ENCODE measurements around the gene CSRNP3. TPM values are rescaled to one million over a fixed set of nuclear protein-coding genes. Genes with fewer than 3 reads are reported as not detected.

CSRNP3 gene
- total and polyA plus RNA-seq, 10 of the 15 experiments (the other 5 are each of a cell fraction or from before 2014, with no cell fraction given) = 0.03 to 5.2 (median 0.11) TPM; not detected in 1

- CTCF ChIA-PET = interaction anchor here (0.9 to 5.0 kb wide), 11 partner anchors 8 to 344 kb away, joined by 3 to 26 read pairs (median 5); partner anchors contain the start of gene SCN2A
- intact Hi-C loops (cut with micrococcal nuclease; ENCODE audit: unreplicated experiment) (no loop called here), in situ Hi-C loops (cut with MboI) (no loop called here)
- H3K79me2 ChIP-seq (ENCODE audit: control insufficient read depth, insufficient read depth, low read length) = no peaks in the 10 kb centered on the region
- ATAC-seq (no peak), FAIRE-seq (no peak), DNase-seq (ENCODE audit: low read depth, low spot score) (no peak)
- no peak overlapping the region for H3K4me3 ChIP-seq
- H3K4me1 ChIP-seq (ENCODE audit: control insufficient read depth, insufficient read depth, low read length) = no peaks in the 10 kb centered on the region
- SMC1A ChIA-PET (ENCODE audit: uncharacterized antibody, unreplicated experiment) = interaction anchor here (1.0 to 10.1 kb wide), 14 partner anchors 10 to 440 kb away, joined by 3 to 107 read pairs (median 6); no protein-coding TSS in a partner anchor
- no peaks in the 10 kb centered on the region for H3K36me3 ChIP-seq (ENCODE audit: control insufficient read depth in 2 of 2, insufficient read depth in 2 of 2, low read length in 1 of 2)
- 58% methylated on average over 1 of the region's 1 CpG for WGBS (ENCODE audit: insufficient coverage, insufficient replicate concordance, low lambda C conversion rate, missing lambda C conversion rate)
- no peaks in the 10 kb centered on the region for H3K27me3 ChIP-seq (replicated peaks in 1 of 2; ENCODE audit: control insufficient read depth in 2 of 2, insufficient read depth in 2 of 2, low read length in 1 of 2)
- BruUV-seq (replicated peaks) = no TSS peak
- POLR2A ChIA-PET = interaction anchor here (1.0 to 2.2 kb wide), 3 partner anchors 10 to 63 kb away, joined by 3 to 12 read pairs (median 4); no protein-coding TSS in a partner anchor
- H3K9ac ChIP-seq (ENCODE audit: control insufficient read depth, insufficient read depth, low read length) = no peak overlapping the region
- H3K27ac ChIP-seq (ENCODE audit: control insufficient read depth, insufficient read depth) = no peak overlapping the region
- no peak overlapping the region for H3K4me2 ChIP-seq (ENCODE audit: control insufficient read depth, insufficient read depth)
- no peaks in the 10 kb centered on the region for H4K20me1 ChIP-seq (ENCODE audit: control insufficient read depth, insufficient read depth)
- H3K9me3 ChIP-seq (replicated peaks; ENCODE audit: control insufficient read depth, insufficient read depth, low read length) = no peaks in the 10 kb centered on the region
- RAD21 ChIA-PET (ENCODE audit: unreplicated experiment) = interaction anchor here (0.8 to 3.4 kb wide), 7 partner anchors 11 to 189 kb away, joined by 3 to 16 read pairs (median 3); no protein-coding TSS in a partner anchor
- H2AFZ ChIP-seq (ENCODE audit: control insufficient read depth, low read depth, low read length) = no peak overlapping the region
- TF ChIP-seq LARP7 (IDR thresholded peaks at IDR 0.05) (no peak), BACH1 (IDR thresholded peaks at IDR 0.05; ENCODE audit: borderline replicate concordance) (no peak), EGR1 (IDR thresholded peaks at IDR 0.05; ENCODE audit: borderline replicate concordance in 1 of 2, low read depth in 2 of 2, low read length in 2 of 2) (no peak), ZBTB11 (CRISPR knock-in tag; IDR thresholded peaks at IDR 0.05) (no peak), IKZF2 (IDR thresholded peaks at IDR 0.05) (no peak), FOXM1 (IDR thresholded peaks at IDR 0.05; ENCODE audit: low read depth, low read length) (no peak), FOXK2 (IDR thresholded peaks at IDR 0.05) (no peak), IRF5 (IDR thresholded peaks at IDR 0.05; ENCODE audit: borderline replicate concordance) (no peak), ZNF24 (IDR thresholded peaks at IDR 0.05) (no peak), POU2F2 (IDR thresholded peaks at IDR 0.05; ENCODE audit: borderline replicate concordance, low read depth, low read length) (no peak), KDM1A (IDR thresholded peaks at IDR 0.05; ENCODE audit: borderline replicate concordance) (no peak), USF2 (IDR thresholded peaks at IDR 0.05; ENCODE audit: borderline replicate concordance, low read depth, low read length) (no peak), NFYA (IDR thresholded peaks at IDR 0.05; ENCODE audit: borderline replicate concordance, low read depth, low read length) (no peak)
- TF ChIP-seq, protein P1, sequence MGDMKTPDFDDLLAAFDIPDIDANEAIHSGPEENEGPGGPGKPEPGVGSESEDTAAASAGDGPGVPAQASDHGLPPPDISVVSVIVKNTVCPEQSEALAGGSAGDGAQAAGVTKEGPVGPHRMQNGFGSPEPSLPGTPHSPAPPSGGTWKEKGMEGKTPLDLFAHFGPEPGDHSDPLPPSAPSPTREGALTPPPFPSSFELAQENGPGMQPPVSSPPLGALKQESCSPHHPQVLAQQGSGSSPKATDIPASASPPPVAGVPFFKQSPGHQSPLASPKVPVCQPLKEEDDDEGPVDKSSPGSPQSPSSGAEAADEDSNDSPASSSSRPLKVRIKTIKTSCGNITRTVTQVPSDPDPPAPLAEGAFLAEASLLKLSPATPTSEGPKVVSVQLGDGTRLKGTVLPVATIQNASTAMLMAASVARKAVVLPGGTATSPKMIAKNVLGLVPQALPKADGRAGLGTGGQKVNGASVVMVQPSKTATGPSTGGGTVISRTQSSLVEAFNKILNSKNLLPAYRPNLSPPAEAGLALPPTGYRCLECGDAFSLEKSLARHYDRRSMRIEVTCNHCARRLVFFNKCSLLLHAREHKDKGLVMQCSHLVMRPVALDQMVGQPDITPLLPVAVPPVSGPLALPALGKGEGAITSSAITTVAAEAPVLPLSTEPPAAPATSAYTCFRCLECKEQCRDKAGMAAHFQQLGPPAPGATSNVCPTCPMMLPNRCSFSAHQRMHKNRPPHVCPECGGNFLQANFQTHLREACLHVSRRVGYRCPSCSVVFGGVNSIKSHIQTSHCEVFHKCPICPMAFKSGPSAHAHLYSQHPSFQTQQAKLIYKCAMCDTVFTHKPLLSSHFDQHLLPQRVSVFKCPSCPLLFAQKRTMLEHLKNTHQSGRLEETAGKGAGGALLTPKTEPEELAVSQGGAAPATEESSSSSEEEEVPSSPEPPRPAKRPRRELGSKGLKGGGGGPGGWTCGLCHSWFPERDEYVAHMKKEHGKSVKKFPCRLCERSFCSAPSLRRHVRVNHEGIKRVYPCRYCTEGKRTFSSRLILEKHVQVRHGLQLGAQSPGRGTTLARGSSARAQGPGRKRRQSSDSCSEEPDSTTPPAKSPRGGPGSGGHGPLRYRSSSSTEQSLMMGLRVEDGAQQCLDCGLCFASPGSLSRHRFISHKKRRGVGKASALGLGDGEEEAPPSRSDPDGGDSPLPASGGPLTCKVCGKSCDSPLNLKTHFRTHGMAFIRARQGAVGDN (IDR thresholded peaks at IDR 0.05) = no peak
These were observed 34.5 kb upstream of the CSRNP3 start for GRCh38 chr2:165434865-165435496.

Measured in GM12878 (cell line).